GM10248 (cell line): Measurements from ENCODE around the gene GNAL.
"Not testable (repeated sequence)": the region's sequence is repeated elsewhere in the genome, so short reads cannot be mapped to it uniquely, and the experiment has no call there.

ENCODE experiments used
- CTCF ChIA-PET: fragments of 300-600 bp; sonication (Branson Sonifier 250); formaldehyde crosslinking; extraction: SDS; loops from one replicate; lab custom pipeline; 2021; ENCODE audit warnings: antibody characterized with exemption; lab: Yijun Ruan, JAX
- POLR2A ChIA-PET: fragments of 350-650 bp; sonication (Branson Sonifier 250); formaldehyde crosslinking; extraction: SDS; loops from one replicate; lab custom pipeline; 2020; ENCODE audit warnings: antibody characterized with exemption; lab: Yijun Ruan, JAX
- DNase-seq: peaks from one replicate; pipeline ENCODE4 v3.0.0; 2012; ENCODE audit errors: extremely low spot score
- TF ChIP-seq, protein P1 (sequence below): IDR thresholded peaks from 2 replicates; pipeline ENCODE4 v1.5.1; 2012; ENCODE audit warnings: mild to moderate bottlenecking, low read depth; ENCODE audit errors: extremely low read depth, missing control alignments, control extremely low read depth

Gene GNAL

DNA sequence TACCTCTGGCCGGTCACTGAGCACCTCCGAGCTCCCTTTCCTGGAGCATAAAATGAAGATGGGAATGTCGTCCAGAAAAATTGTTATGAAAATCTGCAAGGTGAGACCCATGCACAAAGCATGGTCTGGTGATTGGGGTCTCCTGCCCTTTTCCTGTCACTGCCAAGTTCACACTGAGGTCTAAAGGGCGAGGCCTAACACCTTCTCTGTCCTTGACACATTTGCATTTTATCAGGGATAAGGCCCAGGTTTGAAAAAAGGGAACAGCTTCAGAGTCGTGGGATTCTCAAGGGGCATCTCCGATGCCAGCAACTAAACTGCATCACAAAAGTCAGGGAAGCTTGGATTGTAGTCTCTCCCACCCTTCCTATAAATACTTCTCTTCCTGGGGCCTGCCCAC is 24.7 kb downstream of the GNAL start:
- DNase-seq, result no peak
- POLR2A ChIA-PET, result no interaction called here

DNA sequence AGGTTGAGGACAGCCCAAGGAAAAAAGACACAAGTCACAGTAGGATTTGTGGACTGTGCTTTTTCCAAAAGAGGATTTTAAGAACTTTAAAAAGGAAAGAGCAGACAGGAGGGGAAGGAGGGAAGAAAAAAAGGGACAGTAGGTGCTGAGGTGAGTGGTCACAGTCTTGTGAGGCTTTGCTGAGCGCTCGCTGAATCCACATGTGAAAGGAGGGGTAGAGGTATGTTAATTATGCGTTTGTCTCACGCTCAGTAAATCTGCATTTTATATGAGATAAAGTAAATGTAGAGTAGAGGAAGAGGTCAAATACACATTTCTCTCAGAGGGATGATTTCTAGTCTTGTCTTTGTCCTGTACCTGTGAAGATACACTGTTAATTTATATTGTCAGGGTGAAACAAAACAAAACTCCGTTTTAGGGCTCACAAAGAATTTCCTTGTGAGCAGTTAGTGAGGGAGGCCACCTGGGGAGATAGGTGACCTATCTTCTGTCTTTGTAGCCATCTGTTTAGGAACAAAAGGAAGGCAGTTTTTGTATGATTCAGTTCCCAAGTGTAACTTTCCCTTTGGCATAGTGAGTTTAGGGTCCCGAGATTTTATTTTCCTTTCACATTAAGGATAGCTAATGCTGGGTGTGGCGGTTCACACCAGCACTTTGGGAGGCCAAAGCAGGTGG is 25.3 kb downstream of the GNAL start:
- ChIA-PET CTCF (no interaction called here), POLR2A (no interaction called here)
- TF ChIP-seq, protein P1, sequence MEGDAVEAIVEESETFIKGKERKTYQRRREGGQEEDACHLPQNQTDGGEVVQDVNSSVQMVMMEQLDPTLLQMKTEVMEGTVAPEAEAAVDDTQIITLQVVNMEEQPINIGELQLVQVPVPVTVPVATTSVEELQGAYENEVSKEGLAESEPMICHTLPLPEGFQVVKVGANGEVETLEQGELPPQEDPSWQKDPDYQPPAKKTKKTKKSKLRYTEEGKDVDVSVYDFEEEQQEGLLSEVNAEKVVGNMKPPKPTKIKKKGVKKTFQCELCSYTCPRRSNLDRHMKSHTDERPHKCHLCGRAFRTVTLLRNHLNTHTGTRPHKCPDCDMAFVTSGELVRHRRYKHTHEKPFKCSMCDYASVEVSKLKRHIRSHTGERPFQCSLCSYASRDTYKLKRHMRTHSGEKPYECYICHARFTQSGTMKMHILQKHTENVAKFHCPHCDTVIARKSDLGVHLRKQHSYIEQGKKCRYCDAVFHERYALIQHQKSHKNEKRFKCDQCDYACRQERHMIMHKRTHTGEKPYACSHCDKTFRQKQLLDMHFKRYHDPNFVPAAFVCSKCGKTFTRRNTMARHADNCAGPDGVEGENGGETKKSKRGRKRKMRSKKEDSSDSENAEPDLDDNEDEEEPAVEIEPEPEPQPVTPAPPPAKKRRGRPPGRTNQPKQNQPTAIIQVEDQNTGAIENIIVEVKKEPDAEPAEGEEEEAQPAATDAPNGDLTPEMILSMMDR, result no peak
- no peak for DNase-seq

More for the DNA sequence above, 24.7 kb downstream of the GNAL start:
- TF ChIP-seq, protein P1, result no peak
- CTCF ChIA-PET, result no interaction called here

DNA sequence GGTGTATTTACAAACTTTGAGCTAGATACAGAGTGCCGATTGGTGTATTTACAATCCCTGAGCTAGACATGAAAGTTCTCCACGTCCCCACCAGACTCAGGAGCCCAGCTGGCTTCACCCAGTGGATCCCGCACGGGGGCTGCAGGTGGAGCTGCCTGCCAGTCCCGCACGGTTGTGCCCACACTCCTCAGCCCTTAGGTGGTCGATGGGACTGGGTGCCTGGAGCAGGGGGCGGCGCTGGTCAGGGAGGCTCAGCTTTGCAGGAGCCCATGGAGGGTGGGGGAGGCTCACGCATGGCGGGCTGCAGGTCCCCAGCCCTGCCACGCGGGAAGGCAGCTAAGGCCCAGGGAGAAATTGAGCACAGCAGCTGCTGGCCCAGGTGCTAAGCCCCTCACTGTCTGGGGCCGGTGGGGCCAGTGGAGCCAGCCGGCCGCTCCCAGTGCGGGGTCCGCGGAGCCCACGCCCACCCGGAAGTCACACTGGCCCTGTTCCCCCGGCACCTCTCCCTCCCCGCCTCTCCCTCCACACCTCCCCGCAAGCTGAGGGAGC is 27.8 kb downstream of the GNAL start:
- DNase-seq, POLR2A ChIA-PET: not testable (repeated sequence)
- CTCF ChIA-PET, result interaction anchor here (1.1 to 1.4 kb wide), 2 partner anchors 16 to 23 kb away, joined by 3 read pairs; no protein-coding TSS in a partner anchor

DNA sequence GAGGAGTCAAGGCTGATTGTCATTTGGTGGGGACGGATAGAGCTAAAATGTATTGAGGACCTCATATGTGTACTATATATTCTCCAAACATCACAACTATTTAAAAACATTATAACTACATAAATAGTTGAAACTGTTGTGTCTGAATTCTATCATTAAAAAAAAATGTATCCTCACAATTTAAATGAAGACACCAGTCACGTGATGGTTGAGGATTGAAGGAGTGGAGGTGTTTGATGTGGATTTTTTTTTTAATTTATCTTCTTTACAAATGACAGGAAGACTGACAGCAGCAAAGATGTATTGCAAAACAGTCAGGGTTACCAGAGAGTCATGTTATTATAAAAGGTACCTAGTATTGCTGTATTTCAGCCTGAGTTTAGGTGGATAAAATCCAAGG is 30.0 kb downstream of the GNAL start:
- ChIA-PET POLR2A (no interaction called here), CTCF (no interaction called here)
- DNase-seq, result no peak
- TF ChIP-seq, protein P1, result no peak

DNA sequence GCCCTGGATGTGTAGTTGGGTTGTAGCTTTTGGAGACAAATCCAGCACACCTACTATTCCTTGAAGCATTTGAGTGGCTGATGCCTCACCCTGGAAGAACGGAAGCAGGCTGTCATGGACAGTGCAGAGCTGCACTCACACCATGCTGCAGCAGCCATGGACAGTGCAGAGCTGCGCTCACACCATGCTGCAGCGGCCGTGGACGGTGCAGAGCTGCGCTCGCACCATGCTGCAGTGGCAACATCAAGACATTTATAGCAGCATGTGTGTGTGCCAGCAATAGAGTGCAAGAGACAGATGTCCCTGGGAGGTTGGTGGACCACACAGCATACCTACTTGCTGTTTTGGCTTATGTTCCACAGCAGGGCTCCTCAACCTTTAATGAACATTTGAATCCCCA is 30.6 kb downstream of the GNAL start:
- CTCF ChIA-PET, result interaction anchor here (1.8 kb wide), 1 partner anchor 14 kb away, joined by 6 read pairs; no protein-coding TSS in a partner anchor
- POLR2A ChIA-PET, result no interaction called here
- TF ChIP-seq, protein P1, result no peak
- DNase-seq, result no peak

DNA sequence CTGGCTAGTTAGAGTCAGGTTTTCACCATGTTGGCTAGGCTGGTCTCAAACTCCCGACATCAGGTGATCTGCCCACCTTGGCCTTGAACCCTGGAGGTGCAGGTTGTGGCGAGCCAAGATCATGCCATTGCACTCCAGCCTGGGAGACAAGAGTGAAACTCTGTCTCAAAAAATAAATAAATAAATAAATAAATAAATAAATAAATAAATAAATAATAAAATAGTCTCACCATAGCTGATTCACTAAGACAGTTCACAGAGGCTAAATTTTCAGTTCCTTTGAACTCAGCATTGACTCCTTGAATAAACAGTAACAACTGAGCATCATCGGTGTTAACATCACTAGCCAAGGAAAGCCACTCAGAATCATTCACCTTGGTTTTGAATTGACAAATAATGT is 32.7 kb downstream of the GNAL start:
- POLR2A ChIA-PET, result no interaction called here
- DNase-seq, result no peak
- CTCF ChIA-PET, result interaction anchor here (1.8 kb wide), 1 partner anchor 8 kb away, joined by 3 read pairs; no protein-coding TSS in a partner anchor
- TF ChIP-seq, protein P1, result no peak

DNA sequence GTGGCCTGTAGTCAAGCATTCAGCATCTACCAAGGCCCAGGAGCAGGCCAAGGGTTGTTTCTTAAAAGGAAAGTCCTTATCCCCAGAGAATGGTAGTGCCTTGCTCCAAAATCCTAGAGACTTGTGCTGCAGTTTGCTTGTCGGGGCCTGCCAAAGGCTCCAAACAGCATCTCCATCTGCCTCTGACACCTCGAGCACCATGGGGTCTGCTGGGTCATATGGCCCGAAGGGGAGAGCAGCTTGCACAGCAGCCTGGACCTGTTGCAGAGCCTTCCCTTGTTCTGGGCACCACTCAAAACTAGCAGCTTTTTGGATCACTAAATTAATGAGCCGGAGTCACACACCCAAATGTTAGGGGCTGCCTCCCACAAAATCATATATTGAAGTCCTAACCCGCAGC is 35.7 kb downstream of the GNAL start:
- POLR2A ChIA-PET, result no interaction called here

More for the DNA sequence above, 35.7 kb downstream of the GNAL start:
- TF ChIP-seq, protein P1, result no peak
- no peak for DNase-seq
- CTCF ChIA-PET, result interaction anchor here (1.0 kb wide), 1 partner anchor 9 kb away, joined by 3 read pairs; no protein-coding TSS in a partner anchor
